GM12872 (cell line): ENCODE measurements around the gene CHD5.

ENCODE experiments used
- CTCF ChIP-seq: IDR thresholded peaks from 3 replicates; pipeline ENCODE4 v1.5.1; 2011; ENCODE audit warnings: low read depth, mild to moderate bottlenecking, low read length, moderate library complexity; ENCODE audit not compliant: insufficient read depth

Gene CHD5

GRCh38 chr1:6086762-6087376 lies 93.3 kb downstream of the CHD5 start:
- no peak for TF ChIP-seq CTCF

- no peak for TF ChIP-seq CTCF
These were observed 93.8 kb downstream of the CHD5 start for GRCh38 chr1:6086358-6086757.

GRCh38 chr1:6085666-6086065 lies 94.5 kb downstream of the CHD5 start:
- no peak for TF ChIP-seq CTCF

GRCh38 chr1:6084781-6085495 lies 95.2 kb downstream of the CHD5 start:
- no peak for TF ChIP-seq CTCF

GRCh38 chr1:6083801-6084446 lies 96.2 kb downstream of the CHD5 start:
- no peak for TF ChIP-seq CTCF

GRCh38 chr1:6083385-6083784 lies 96.7 kb downstream of the CHD5 start:
- TF ChIP-seq CTCF: no peak

- peak; percentile 10; the same call in 1 of the 3 replicates for TF ChIP-seq CTCF
These were observed 97.6 kb downstream of the CHD5 start for GRCh38 chr1:6082430-6082971.
